Stimulated activated CD8-positive, alpha-beta memory T cell treated with anti-CD3 and anti-CD28 coated beads, Interleukin-15, amount 100 ng/mL, for 24 hours (primary cell): ENCODE results near the gene ACAD10.

ENCODE experiments used
- DNase-seq: peaks from one replicate; pipeline ENCODE4 v3.0.0-alpha.2; 2020; ENCODE audit warnings: low read depth

ACAD10 gene

DNA sequence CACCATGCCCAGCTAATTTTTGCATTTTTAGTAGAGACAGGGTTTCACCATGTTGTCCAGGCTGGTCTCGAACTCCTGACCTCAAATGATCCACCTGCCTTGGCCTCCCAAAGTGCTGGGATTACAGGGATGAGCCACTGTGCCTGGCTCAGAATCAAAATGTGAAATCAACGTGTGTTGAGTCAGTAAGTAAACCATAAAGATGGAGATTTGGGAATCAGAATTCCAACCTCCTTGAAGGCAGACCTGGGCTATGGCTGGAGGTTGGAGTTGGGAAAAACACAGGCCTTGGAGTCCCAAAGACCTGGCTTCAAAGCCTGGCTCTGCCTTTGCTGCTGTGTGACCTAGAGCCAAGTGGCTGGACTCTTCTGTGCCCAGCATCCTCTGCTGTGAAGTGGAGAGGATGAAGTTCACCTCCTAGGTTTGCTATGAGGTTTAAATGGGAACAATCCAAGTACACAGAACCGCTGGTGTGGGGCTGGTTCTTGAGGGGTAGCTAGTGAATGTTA is 91.0 kb downstream of the ACAD10 start:
- no peak for DNase-seq

DNA sequence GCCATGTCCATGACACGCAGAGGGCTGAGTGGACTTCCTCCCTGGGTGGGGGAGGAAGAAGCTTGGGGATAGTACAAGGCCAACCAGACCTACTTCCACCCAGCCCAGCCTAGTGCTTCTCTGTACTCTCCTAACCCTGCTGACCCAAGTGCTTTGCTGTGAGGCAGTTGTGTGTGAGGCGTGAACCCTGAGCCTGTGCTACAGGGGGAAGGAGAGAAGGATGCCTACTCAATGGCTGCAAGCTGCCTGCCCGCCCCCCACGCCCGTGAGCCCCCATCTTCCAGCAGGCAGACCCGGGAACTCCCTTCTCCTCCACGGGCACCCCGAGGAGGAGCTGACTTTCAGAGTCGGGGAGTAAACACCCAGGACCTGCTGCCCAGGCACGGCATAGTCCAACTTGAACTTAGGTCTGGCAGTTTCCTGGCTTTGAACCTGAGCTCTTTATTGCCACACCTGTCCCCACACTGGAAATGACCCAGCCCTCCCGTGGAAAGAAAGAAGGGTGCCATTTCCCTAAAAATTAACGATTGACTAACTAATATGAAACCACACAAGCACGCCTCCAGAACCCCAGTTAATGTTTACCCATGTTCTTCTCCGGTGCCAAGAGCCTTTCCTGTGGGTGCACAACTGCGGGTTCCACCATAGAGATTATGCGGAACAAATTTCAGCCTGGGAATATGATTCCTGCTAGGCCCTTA is 91.6 kb downstream of the ACAD10 start:
- DNase-seq, result no peak

GRCh38 chr12:111780166-111780565 is 94.3 kb downstream of the ACAD10 start:
- no peak for DNase-seq

DNA sequence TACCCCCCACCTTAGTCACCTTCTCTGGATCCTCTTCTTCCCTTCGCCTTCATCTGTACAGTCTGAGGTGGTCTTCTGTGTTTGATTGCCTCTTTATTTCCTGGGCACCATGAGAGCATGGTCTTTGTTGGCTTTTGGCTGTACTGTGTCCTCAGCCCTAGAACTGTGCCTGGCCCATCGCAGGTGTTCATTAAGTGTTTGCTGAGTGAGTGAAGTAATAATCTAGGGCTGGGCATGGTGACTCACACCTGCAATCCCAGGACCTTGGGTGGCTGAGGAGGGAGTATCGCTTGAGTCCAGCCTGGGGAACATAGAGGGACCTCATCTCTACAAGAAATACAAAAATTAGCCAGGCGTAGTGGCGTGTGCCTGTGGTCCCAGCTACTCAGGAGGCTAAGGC is 94.8 kb downstream of the ACAD10 start:
- no peak for DNase-seq

GRCh38 chr12:111781085-111781658 is 95.3 kb downstream of the ACAD10 start:
- no peak for DNase-seq

DNA sequence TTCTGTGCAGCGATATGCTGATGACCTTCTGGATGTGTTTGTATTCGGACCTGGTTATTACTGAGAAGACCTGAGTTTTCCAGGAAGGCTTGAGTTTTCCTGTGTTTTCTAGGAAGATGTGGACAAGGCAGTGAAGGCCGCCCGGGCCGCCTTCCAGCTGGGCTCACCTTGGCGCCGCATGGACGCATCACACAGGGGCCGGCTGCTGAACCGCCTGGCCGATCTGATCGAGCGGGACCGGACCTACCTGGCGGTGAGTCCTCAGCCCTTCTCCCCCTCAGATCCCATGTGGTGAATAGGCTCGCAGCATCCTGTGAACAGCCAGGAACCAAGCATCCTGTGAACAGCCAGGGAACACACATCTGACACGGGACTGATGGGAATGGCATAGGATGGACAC is 97.2 kb downstream of the ACAD10 start:
- DNase-seq, result no peak

DNA sequence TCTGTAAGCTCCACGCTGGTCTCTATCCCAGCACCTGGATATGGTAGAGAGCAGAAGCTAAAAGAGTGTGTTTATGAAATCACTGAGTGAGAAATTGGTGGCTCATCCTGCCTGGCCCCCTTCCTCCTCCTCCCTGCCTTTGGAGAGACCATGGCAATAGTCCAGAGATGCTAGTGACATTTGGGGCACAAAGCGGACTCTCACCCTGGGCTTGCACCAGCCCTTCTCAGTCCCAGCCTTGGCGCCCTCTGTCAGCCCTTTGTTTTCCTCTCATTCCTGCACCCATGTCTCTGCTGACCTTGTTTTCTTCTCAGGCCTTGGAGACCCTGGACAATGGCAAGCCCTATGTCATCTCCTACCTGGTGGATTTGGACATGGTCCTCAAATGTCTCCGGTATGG is 99.1 kb downstream of the ACAD10 start:
- DNase-seq, result no peak

- DNase-seq, result no peak
These were observed 99.8 kb downstream of the ACAD10 start for GRCh38 chr12:111785651-111786050.

GRCh38 chr12:111788178-111788654 is 102.4 kb downstream of the ACAD10 start:
- no peak for DNase-seq

- DNase-seq, result no peak
These were observed 103.9 kb downstream of the ACAD10 start for GRCh38 chr12:111789779-111790178.

DNA sequence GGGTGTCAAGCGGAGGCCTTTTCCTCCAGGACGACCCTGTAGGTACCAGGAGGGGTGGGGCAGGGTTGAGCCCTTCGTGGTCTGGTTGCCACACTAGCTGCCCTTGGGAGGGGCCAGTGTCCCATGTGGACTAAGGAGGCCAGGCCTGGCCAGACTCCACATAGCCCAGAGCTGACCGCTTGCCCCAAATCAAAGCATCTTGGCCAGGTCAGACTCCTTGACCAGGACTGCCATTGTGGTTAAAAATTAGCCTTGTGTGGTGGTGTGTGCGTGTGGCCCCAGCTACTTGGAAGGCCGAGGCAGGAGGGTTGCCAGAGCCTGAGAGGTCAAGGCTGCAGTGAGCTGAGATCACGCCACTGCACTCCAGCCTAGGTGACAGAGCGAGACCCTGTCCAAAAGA is 105.7 kb downstream of the ACAD10 start:
- no peak for DNase-seq

GRCh38 chr12:111792155-111792855 is 106.5 kb downstream of the ACAD10 start:
- no peak for DNase-seq

DNA sequence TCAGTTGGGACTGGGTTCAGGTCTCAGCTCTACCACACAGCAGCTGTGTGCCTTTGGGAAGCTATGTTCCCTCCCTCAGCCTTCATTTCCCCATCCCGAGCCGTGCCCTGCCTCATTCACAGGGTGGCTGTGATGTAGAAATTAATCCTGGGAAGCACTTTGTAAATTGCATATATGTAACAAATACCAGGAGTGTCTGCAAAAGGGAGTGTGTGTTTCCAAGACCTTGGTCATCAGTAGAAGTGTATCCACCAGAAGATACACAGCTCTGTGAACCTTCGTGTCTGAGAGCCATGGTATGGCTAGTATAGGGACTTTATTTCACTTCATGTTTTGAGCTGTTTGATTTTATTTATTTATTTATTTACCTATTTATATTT is 107.0 kb downstream of the ACAD10 start:
- no peak for DNase-seq

DNA sequence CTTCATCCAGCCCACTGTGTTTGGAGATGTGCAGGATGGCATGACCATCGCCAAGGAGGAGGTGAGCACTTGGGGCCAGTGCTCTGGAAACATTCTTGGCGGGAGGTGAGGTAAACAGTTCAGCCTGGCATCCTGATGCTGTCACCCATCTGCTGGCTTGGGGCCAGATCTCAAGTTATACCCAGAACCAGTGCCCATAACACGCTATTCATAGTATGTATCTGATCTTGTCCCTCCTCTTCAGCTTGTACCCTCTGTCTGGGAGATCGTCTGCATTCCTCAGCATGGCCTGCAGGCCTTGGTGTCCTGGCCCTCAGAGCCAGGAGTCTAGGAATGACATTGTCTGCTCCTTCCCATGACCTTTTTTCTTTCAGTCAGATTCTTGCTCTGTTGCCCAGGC is 112.3 kb downstream of the ACAD10 start:
- DNase-seq, result no peak

DNA sequence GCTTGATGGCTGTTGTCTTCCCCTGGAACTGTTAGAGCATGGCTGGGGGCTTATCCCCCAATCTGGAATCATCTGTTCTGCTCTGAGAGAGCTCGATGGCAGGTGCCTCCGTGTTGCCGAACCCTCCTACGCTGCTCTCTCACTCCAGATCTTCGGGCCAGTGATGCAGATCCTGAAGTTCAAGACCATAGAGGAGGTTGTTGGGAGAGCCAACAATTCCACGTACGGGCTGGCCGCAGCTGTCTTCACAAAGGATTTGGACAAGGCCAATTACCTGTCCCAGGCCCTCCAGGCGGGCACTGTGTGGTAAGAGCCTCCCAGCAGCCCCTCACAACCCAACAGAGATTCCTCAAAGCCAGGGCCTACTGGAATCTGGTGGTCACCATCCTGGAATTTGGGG is 113.9 kb downstream of the ACAD10 start:
- no peak for DNase-seq

GRCh38 chr12:111803038-111803626 is 117.3 kb downstream of the ACAD10 start:
- no peak for DNase-seq

DNA sequence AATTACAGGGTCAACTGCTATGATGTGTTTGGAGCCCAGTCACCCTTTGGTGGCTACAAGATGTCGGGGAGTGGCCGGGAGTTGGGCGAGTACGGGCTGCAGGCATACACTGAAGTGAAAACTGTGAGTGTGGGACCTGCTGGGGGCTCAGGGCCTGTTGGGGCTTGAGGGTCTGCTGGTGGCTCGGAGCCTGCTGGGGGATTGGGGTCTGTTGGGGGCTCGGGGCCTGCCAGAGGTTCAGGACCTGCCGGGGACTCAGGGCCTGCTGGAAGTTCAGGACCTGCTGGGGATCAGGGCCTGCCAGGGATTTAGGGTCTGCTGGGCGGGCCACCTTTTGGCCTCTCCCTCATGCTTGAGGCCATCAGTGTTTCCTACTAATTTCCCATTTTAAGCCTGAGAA is 118.0 kb downstream of the ACAD10 start:
- no peak for DNase-seq

- DNase-seq, result no peak
These were observed 120.5 kb downstream of the ACAD10 start for GRCh38 chr12:111806304-111806703.
